H54 (cell line): ENCODE results near the gene OTOGL.

Source experiments
- DNase-seq: peaks from one replicate; pipeline ENCODE4 v3.0.0; 2011; ENCODE audit warnings: low spot score, mixed read lengths; ENCODE audit not compliant: insufficient read length
- FAIRE-seq: peaks from 3 replicates; lab custom pipeline; 2011; peaks lifted over from hg19 to GRCh38; lab: Jason Lieb, UNC
- POLR2A ChIP-seq: IDR thresholded peaks from 2 replicates; pipeline ENCODE4 v1.6.1; 2011; ENCODE audit warnings: low read depth, mild to moderate bottlenecking, low read length

Gene OTOGL

GRCh38 chr12:80186727-80187217 lies 87.4 kb downstream of the OTOGL start:
- DNase-seq (peak; percentile 21), FAIRE-seq (peak; percentile 95)
- TF ChIP-seq POLR2A = no peak

GRCh38 chr12:80187660-80188090 lies 88.3 kb downstream of the OTOGL start:
- DNase-seq (no peak), FAIRE-seq (peak; percentile 48)
- TF ChIP-seq POLR2A = no peak

GRCh38 chr12:80188576-80188975 lies 89.2 kb downstream of the OTOGL start:
- no peak for FAIRE-seq

GRCh38 chr12:80189241-80189640 lies 89.9 kb downstream of the OTOGL start:
- DNase-seq = no peak
- no peak for FAIRE-seq
- no peak for TF ChIP-seq POLR2A

More at GRCh38 chr12:80188576-80188975, 89.2 kb downstream of the OTOGL start:
- DNase-seq = no peak
- TF ChIP-seq POLR2A = no peak

GRCh38 chr12:80190001-80190400 lies 90.7 kb downstream of the OTOGL start:
- FAIRE-seq (no peak), DNase-seq (no peak)
- TF ChIP-seq POLR2A = no peak

GRCh38 chr12:80192087-80192486 lies 92.8 kb downstream of the OTOGL start:
- no peak for TF ChIP-seq POLR2A
- FAIRE-seq = no peak
- no peak for DNase-seq

GRCh38 chr12:80193865-80194264 lies 94.5 kb downstream of the OTOGL start:
- FAIRE-seq (peak; percentile 69), DNase-seq (no peak)
- TF ChIP-seq POLR2A = no peak

- TF ChIP-seq POLR2A = no peak
- FAIRE-seq = peak; percentile 78
- DNase-seq = no peak
Measured at GRCh38 chr12:80195074-80195726, 95.9 kb downstream of the OTOGL start.

- no peak for DNase-seq
- no peak for FAIRE-seq
- no peak for TF ChIP-seq POLR2A
Measured at GRCh38 chr12:80195737-80196136, 96.4 kb downstream of the OTOGL start.

GRCh38 chr12:80196419-80196818 lies 97.1 kb downstream of the OTOGL start:
- no peak for FAIRE-seq
- DNase-seq = no peak
- TF ChIP-seq POLR2A = no peak

GRCh38 chr12:80198782-80199337 lies 99.5 kb downstream of the OTOGL start:
- TF ChIP-seq POLR2A = no peak
- no peak for FAIRE-seq
- DNase-seq = no peak

GRCh38 chr12:80199931-80200330 lies 100.6 kb downstream of the OTOGL start:
- FAIRE-seq = no peak
- no peak for TF ChIP-seq POLR2A

GRCh38 chr12:80200414-80200813 lies 101.1 kb downstream of the OTOGL start:
- FAIRE-seq (no peak), DNase-seq (no peak)
- TF ChIP-seq POLR2A = no peak

More at GRCh38 chr12:80199931-80200330, 100.6 kb downstream of the OTOGL start:
- no peak for DNase-seq

- DNase-seq = no peak
- FAIRE-seq = no peak
- TF ChIP-seq POLR2A = no peak
Measured at GRCh38 chr12:80201908-80202307, 102.6 kb downstream of the OTOGL start.

- FAIRE-seq = no peak
- TF ChIP-seq POLR2A = no peak
- DNase-seq = no peak
Measured at GRCh38 chr12:80205960-80206359, 106.6 kb downstream of the OTOGL start.
